Measurements from ENCODE around the gene IZUMO1.
"Not testable (repeated sequence)": the region's sequence is repeated elsewhere in the genome, so short reads cannot be mapped to it uniquely, and the experiment has no call there.

The IZUMO1 gene

GRCh38 chr19:48746738-48747575 lies at the start of gene IZUMO1:
TSS of gene IZUMO1 (minus strand) at chr19:48746909. CDS start at chr19:48745859, 1,050 bp downstream.
- peak; percentile 62 for DNase-seq

GRCh38 chr19:48795685-48796070 lies 49.0 kb upstream of the IZUMO1 start:
- no peak for DNase-seq

- DNase-seq: peak; percentile 65
These were observed 48.5 kb upstream of the IZUMO1 start for GRCh38 chr19:48795055-48795684.

- no peak for DNase-seq
These were observed 47.6 kb upstream of the IZUMO1 start for GRCh38 chr19:48794291-48794690.

- no peak for DNase-seq
These were observed 46.6 kb upstream of the IZUMO1 start for GRCh38 chr19:48793271-48793670.

GRCh38 chr19:48787331-48787730 lies 40.6 kb upstream of the IZUMO1 start:
- not testable (repeated sequence) for DNase-seq

- not testable (repeated sequence) for DNase-seq
These were observed 39.7 kb upstream of the IZUMO1 start for GRCh38 chr19:48786422-48786821.

- DNase-seq: no peak
These were observed 37.8 kb upstream of the IZUMO1 start for GRCh38 chr19:48784527-48784926.

GRCh38 chr19:48780631-48781391 lies 34.1 kb upstream of the IZUMO1 start:
- DNase-seq: no peak

- no peak for DNase-seq
These were observed 32.9 kb upstream of the IZUMO1 start for GRCh38 chr19:48779636-48780035.

- DNase-seq: no peak
These were observed 31.0 kb upstream of the IZUMO1 start for GRCh38 chr19:48777720-48778119.

- no peak for DNase-seq
These were observed 30.4 kb upstream of the IZUMO1 start for GRCh38 chr19:48777139-48777538.

- no peak for DNase-seq
These were observed 25.8 kb upstream of the IZUMO1 start for GRCh38 chr19:48772503-48772953.

GRCh38 chr19:48770734-48771472 lies 24.2 kb upstream of the IZUMO1 start:
- DNase-seq: no peak

GRCh38 chr19:48770266-48770665 lies 23.6 kb upstream of the IZUMO1 start:
- DNase-seq: no peak

- DNase-seq: no peak
These were observed 22.4 kb upstream of the IZUMO1 start for GRCh38 chr19:48768994-48769713.

GRCh38 chr19:48768171-48768753 lies 21.6 kb upstream of the IZUMO1 start:
- not testable (repeated sequence) for DNase-seq

GRCh38 chr19:48765816-48766215 lies 19.1 kb upstream of the IZUMO1 start:
- not testable (repeated sequence) for DNase-seq

- DNase-seq: no peak
These were observed 13.9 kb upstream of the IZUMO1 start for GRCh38 chr19:48760504-48761205.

GRCh38 chr19:48757741-48758144 lies 11.0 kb upstream of the IZUMO1 start:
- DNase-seq: no peak

GRCh38 chr19:48757089-48757675 lies 10.5 kb upstream of the IZUMO1 start:
- no peak for DNase-seq
